GM23248 (cell line): ENCODE data around the gene STAMBP. TPM values are rescaled to one million over a fixed set of nuclear protein-coding genes. Genes with fewer than 3 reads are reported as not detected.

ENCODE experiments used
- DNase-seq: peaks from one replicate; pipeline ENCODE4 v3.0.0-alpha.2; 2015
- H2AFZ ChIP-seq: fragments of 200-600 bp; sonication (generic); 2 replicates; pipeline ENCODE4 v1.6.1; 2016; ENCODE audit warnings: antibody characterized with exemption
- H3F3A ChIP-seq: fragments of 200-600 bp; sonication (generic); 2 replicates; pipeline ENCODE4 v1.6.1; 2016; ENCODE audit warnings: mild to moderate bottlenecking, antibody characterized with exemption, mixed run types; ENCODE audit not compliant: insufficient read depth
- H3K27ac ChIP-seq: fragments of 200-600 bp; sonication (generic); 2 replicates; pipeline ENCODE4 v1.5.1; 2016; ENCODE audit warnings: mild to moderate bottlenecking
- H3K27me3 ChIP-seq: fragments of 200-600 bp; sonication (generic); replicated peaks from 2 replicates; pipeline ENCODE4 v1.6.1; 2016; ENCODE audit warnings: mild to moderate bottlenecking; ENCODE audit not compliant: insufficient read depth
- H3K36me3 ChIP-seq: fragments of 200-600 bp; sonication (generic); 2 replicates; pipeline ENCODE4 v1.6.1; 2016; ENCODE audit warnings: low read depth, mild to moderate bottlenecking
- H3K4me1 ChIP-seq: fragments of 200-600 bp; sonication (generic); 2 replicates; pipeline ENCODE4 v1.6.1; 2016; ENCODE audit warnings: mild to moderate bottlenecking; ENCODE audit not compliant: insufficient read depth
- H3K4me2 ChIP-seq: fragments of 200-600 bp; sonication (generic); one replicate; pipeline ENCODE4 v1.6.1; 2016; ENCODE audit warnings: mild to moderate bottlenecking; ENCODE audit not compliant: unreplicated experiment
- H3K4me3 ChIP-seq: fragments of 200-600 bp; sonication (generic); 2 replicates; pipeline ENCODE4 v1.5.1; 2016; ENCODE audit warnings: mild to moderate bottlenecking
- H3K79me2 ChIP-seq: fragments of 200-600 bp; sonication (generic); 2 replicates; pipeline ENCODE4 v1.6.1; 2016; ENCODE audit warnings: mild to moderate bottlenecking; ENCODE audit not compliant: insufficient read depth
- H3K9ac ChIP-seq: fragments of 200-600 bp; sonication (generic); 2 replicates; pipeline ENCODE4 v1.6.1; 2016; ENCODE audit warnings: mild to moderate bottlenecking
- H3K9me2 ChIP-seq: fragments of 200-600 bp; sonication (generic); 2 replicates; pipeline ENCODE4 v1.6.1; 2016; ENCODE audit warnings: mixed run types, mild to moderate bottlenecking, moderate library complexity; ENCODE audit not compliant: insufficient read depth
- H3K9me3 ChIP-seq: fragments of 200-600 bp; sonication (generic); one replicate; pipeline ENCODE4 v1.6.1; 2017; ENCODE audit warnings: low read depth
- H4K20me1 ChIP-seq: fragments of 200-600 bp; sonication (generic); 2 replicates; pipeline ENCODE4 v1.6.0; 2016; ENCODE audit not compliant: insufficient read depth
- EZH2 ChIP-seq: fragments of 200-600 bp; sonication (generic); IDR thresholded peaks from 2 replicates; pipeline ENCODE4 v1.6.1; 2018; ENCODE audit warnings: antibody characterized with exemption, mild to moderate bottlenecking; ENCODE audit not compliant: insufficient read depth, poor library complexity, severe bottlenecking
- EZH2phosphoT487 ChIP-seq: fragments of 200-600 bp; sonication (generic); IDR thresholded peaks from 2 replicates; pipeline ENCODE4 v1.6.1; 2018; ENCODE audit warnings: antibody characterized with exemption, moderate library complexity, mild to moderate bottlenecking, low read depth; ENCODE audit not compliant: insufficient read depth
- WGBS, 2 experiments: methylation state at CpG; one replicate each; pipeline ENCODE4 v1.1.6; 2015 to 2017; ENCODE audit warnings: low lambda C conversion rate in 2 of 2, low coverage in 1 of 2; ENCODE audit errors: missing lambda C conversion rate in 2 of 2; 5-methylcytosine and 5-hydroxymethylcytosine counted together
- in situ Hi-C: fragments of 300-500 bp; cut with MboI; formaldehyde crosslinking; loops from 2 replicates; pipeline ENCODE4 v1.15.0; 2020
- polyA plus RNA-seq: library from polyadenylated mRNA; unstranded; fragments of >200 nt; fragmentation: Nextera tagmentation; extraction: Ambion mirVana; gene quantifications from 2 replicates; pipeline ENCODE4 v1.2.1, GENCODE V29; 2016
- total RNA-seq: library from RNA; depleted of rRNA; stranded (reverse); fragments of >200 nt; shearing (Covaris generic); gene quantifications from 2 replicates; pipeline ENCODE4 v1.2.3, GENCODE V29; 2014

Gene STAMBP
- total and polyA plus RNA-seq, 2 experiments from 2014 or later, result 24.4 to 35.9 TPM

- in situ Hi-C loops, result no loop called here
- WGBS, 2 experiments, result 69 to 71% methylated on average over 4 of the region's 4 CpGs
- H4K20me1 ChIP-seq, result no peaks in the 10 kb centered on the region
- peaks cover 20% of the 10 kb centered on the region for H3K4me1 ChIP-seq
- TF ChIP-seq EZH2phosphoT487, result no peak
- TF ChIP-seq EZH2, result no peak
- no peaks in the 10 kb centered on the region for H3K36me3 ChIP-seq
- no peaks in the 10 kb centered on the region for H3K79me2 ChIP-seq
- H3K4me2 ChIP-seq, result no peak overlapping the region
- peak; percentile 23 for DNase-seq
- H2AFZ ChIP-seq, result no peak overlapping the region
- no peaks in the 10 kb centered on the region for H3K9me3 ChIP-seq
- H3K27ac ChIP-seq, result no peak overlapping the region
- no peaks in the 10 kb centered on the region for H3K9me2 ChIP-seq
- no peak overlapping the region for H3K4me3 ChIP-seq
- H3K9ac ChIP-seq, result no peak overlapping the region
- peaks cover 27% of the 10 kb centered on the region for H3F3A ChIP-seq
- H3K27me3 ChIP-seq, result 0 out of 2 replicates have a peak, but pooled peaks cover 6% of the 10 kb centered on the region
Observed at GRCh38 chr2:73825408-73825807, 3.4 kb upstream of the STAMBP start.

- Histone ChIP-seq H3K4me1 (peaks cover 32% of the 10 kb centered on the region), H3K9me2 (no peaks in the 10 kb centered on the region), H3K4me2 (no peak overlapping the region), H3K9ac (no peak overlapping the region), H3K27me3 (no peaks in the 10 kb centered on the region), H3K36me3 (no peaks in the 10 kb centered on the region), H2AFZ (no peak overlapping the region), H3F3A (peaks cover 37% of the 10 kb centered on the region), H3K9me3 (no peaks in the 10 kb centered on the region), H3K27ac (no peak overlapping the region), H3K4me3 (no peak overlapping the region), H3K79me2 (no peaks in the 10 kb centered on the region), H4K20me1 (no peaks in the 10 kb centered on the region)
- TF ChIP-seq EZH2phosphoT487, result no peak
- no peak for TF ChIP-seq EZH2
- in situ Hi-C loops, result no loop called here
- WGBS, 2 experiments, result 16 to 34% methylated on average over 2 of the region's 2 CpGs
- DNase-seq, result peak; percentile 63
Observed at GRCh38 chr2:73827018-73827417, 1.7 kb upstream of the STAMBP start.

- Histone ChIP-seq H3K4me3 (peak overlapping the region; percentile 73), H3K36me3 (no peaks in the 10 kb centered on the region), H4K20me1 (no peaks in the 10 kb centered on the region), H3K79me2 (no peaks in the 10 kb centered on the region), H3K9me2 (no peaks in the 10 kb centered on the region), H3K9me3 (no peaks in the 10 kb centered on the region), H2AFZ (peak overlapping the region; percentile 86), H3F3A (peaks cover 37% of the 10 kb centered on the region), H3K27me3 (no peaks in the 10 kb centered on the region), H3K4me1 (peaks cover 32% of the 10 kb centered on the region), H3K4me2 (peak overlapping the region; percentile 74), H3K9ac (peak overlapping the region; percentile 76; the same call in 1 of the 2 replicates), H3K27ac (no peak overlapping the region)
- in situ Hi-C loops, result no loop called here
- 63 to 70% methylated on average over 9 of the region's 9 CpGs for WGBS, 2 experiments
- DNase-seq, result no peak
- TF ChIP-seq EZH2 (no peak), EZH2phosphoT487 (no peak)
Observed at GRCh38 chr2:73827660-73828388, 937 bp upstream of the STAMBP start.

GRCh38 chr2:73828389-73828817, 358 bp upstream of the STAMBP start:
- TF ChIP-seq EZH2phosphoT487 (no peak), EZH2 (no peak)
- H2AFZ ChIP-seq, result peak overlapping the region; percentile 86
- peaks cover 32% of the 10 kb centered on the region for H3K4me1 ChIP-seq
- no peaks in the 10 kb centered on the region for H3K27me3 ChIP-seq
- H3K4me3 ChIP-seq, result peak overlapping the region; percentile 73
- DNase-seq, result no peak
- peak overlapping the region; percentile 76 for H3K9ac ChIP-seq
- 0 out of 2 replicates have a peak, but pooled peaks cover 1% of the 10 kb centered on the region for H3K36me3 ChIP-seq
- in situ Hi-C loops, result no loop called here
- WGBS, 2 experiments, result 33 to 38% methylated on average over 4 of the region's 4 CpGs
- peak overlapping the region; percentile 74 for H3K4me2 ChIP-seq
- H3K79me2 ChIP-seq, result no peaks in the 10 kb centered on the region
- no peaks in the 10 kb centered on the region for H3K9me2 ChIP-seq
- peaks cover 37% of the 10 kb centered on the region for H3F3A ChIP-seq
- H3K9me3 ChIP-seq, result no peaks in the 10 kb centered on the region
- no peak overlapping the region for H3K27ac ChIP-seq
- no peaks in the 10 kb centered on the region for H4K20me1 ChIP-seq
